Measurements from ENCODE around the gene PDE3A. TPM values are rescaled to one million over a fixed set of nuclear protein-coding genes. Genes with fewer than 3 reads are reported as not detected.
"Not testable (repeated sequence)": the region's sequence is repeated elsewhere in the genome, so short reads cannot be mapped to it uniquely, and the experiment has no call there.

PDE3A gene
- total RNA-seq: 0.39 and 0.51 TPM in 2 replicates

- DNase-seq (ENCODE audit: low read depth in 2 of 2): peak in 1 of 2 donors; percentile 81
These were observed at the start of gene PDE3A for GRCh38 chr12:20368114-20368650. TSS of gene PDE3A (plus strand) at chr12:20368537. CDS start at chr12:20369285, 748 bp downstream.

- no peak for DNase-seq (ENCODE audit: low read depth in 2 of 2)
These were observed 49.0 kb upstream of the PDE3A start for GRCh38 chr12:20319366-20319765.

GRCh38 chr12:20320552-20320951, 47.8 kb upstream of the PDE3A start:
- DNase-seq (ENCODE audit: low read depth in 2 of 2): no peak

GRCh38 chr12:20330826-20331505, 37.4 kb upstream of the PDE3A start:
- not testable (repeated sequence) for DNase-seq (ENCODE audit: low read depth in 2 of 2)

- DNase-seq (ENCODE audit: low read depth in 2 of 2): no peak
These were observed 29.3 kb upstream of the PDE3A start for GRCh38 chr12:20339060-20339459.

GRCh38 chr12:20342111-20342510, 26.2 kb upstream of the PDE3A start:
- no peak for DNase-seq (ENCODE audit: low read depth in 2 of 2)

- DNase-seq (ENCODE audit: low read depth in 2 of 2): peak; percentile 32 to 35
These were observed 22.5 kb upstream of the PDE3A start for GRCh38 chr12:20345866-20346265.

- DNase-seq (ENCODE audit: low read depth in 2 of 2): peak in 1 of 2 donors; percentile 3
These were observed 18.3 kb upstream of the PDE3A start for GRCh38 chr12:20350026-20350425.

- peak in 1 of 2 donors; percentile 92 for DNase-seq (ENCODE audit: low read depth in 2 of 2)
These were observed 17.8 kb upstream of the PDE3A start for GRCh38 chr12:20350495-20350894.

GRCh38 chr12:20351406-20351805, 16.9 kb upstream of the PDE3A start:
- no peak for DNase-seq (ENCODE audit: low read depth in 2 of 2)

GRCh38 chr12:20356048-20356447, 12.3 kb upstream of the PDE3A start:
- DNase-seq (ENCODE audit: low read depth in 2 of 2): no peak

GRCh38 chr12:20360407-20360806, 7.9 kb upstream of the PDE3A start:
- DNase-seq (ENCODE audit: low read depth in 2 of 2): no peak

GRCh38 chr12:20361416-20361815, 6.9 kb upstream of the PDE3A start:
- DNase-seq (ENCODE audit: low read depth in 2 of 2): no peak

GRCh38 chr12:20364501-20364900, 3.8 kb upstream of the PDE3A start:
- no peak for DNase-seq (ENCODE audit: low read depth in 2 of 2)

GRCh38 chr12:20366776-20367409, 1.4 kb upstream of the PDE3A start:
- DNase-seq (ENCODE audit: low read depth in 2 of 2): no peak

GRCh38 chr12:20367583-20368113, 689 bp upstream of the PDE3A start:
- no peak for DNase-seq (ENCODE audit: low read depth in 2 of 2)

GRCh38 chr12:20368651-20369304, 441 bp downstream of the PDE3A start:
- peak in 1 of 2 donors; percentile 47 for DNase-seq (ENCODE audit: low read depth in 2 of 2)

GRCh38 chr12:20369305-20370013, 1.1 kb downstream of the PDE3A start:
- DNase-seq (ENCODE audit: low read depth in 2 of 2): peak; percentile 17 to 67

GRCh38 chr12:20370014-20370386, 1.7 kb downstream of the PDE3A start:
- DNase-seq (ENCODE audit: low read depth in 2 of 2): peak in 1 of 2 donors; percentile 26

- DNase-seq (ENCODE audit: low read depth in 2 of 2): no peak
These were observed 2.7 kb downstream of the PDE3A start for GRCh38 chr12:20370866-20371519.
